HEK293 (cell line): ENCODE results near the gene CFAP47.

Experiments
- CTCF ChIA-PET: fragments of 350-600 bp; formaldehyde crosslinking; extraction: SDS; loops from one replicate; lab custom pipeline; 2021; ENCODE audit warnings: antibody characterized with exemption; lab: Yijun Ruan, JAX
- POLR2A ChIA-PET: fragments of 300-600 bp; formaldehyde crosslinking; extraction: SDS; loops from one replicate; lab custom pipeline; 2020; ENCODE audit warnings: antibody characterized with exemption, inconsistent platforms; lab: Yijun Ruan, JAX
- H3K27ac ChIP-seq: fragments of 200-500 bp; sonication (Bioruptor generic); 2 replicates; pipeline ENCODE4 v1.5.1; 2014; ENCODE audit warnings: low read depth, low read length, control low read depth, inconsistent platforms; ENCODE audit errors: extremely low read depth
- H3K36me3 ChIP-seq, 2 experiments: fragments of 200-500 bp in 1 of 2; sonication (Bioruptor generic) in 1 of 2; 1 replicate in 1 of 2; 2 replicates in 1 of 2; pipeline ENCODE4 v1.5.1; 2014 to 2017; ENCODE audit warnings: inconsistent platforms in 2 of 2, low read length in 2 of 2; ENCODE audit not compliant: control insufficient read depth in 2 of 2, insufficient read depth in 1 of 2
- H3K4me1 ChIP-seq: fragments of 200-500 bp; sonication (Bioruptor generic); 2 replicates; pipeline ENCODE4 v1.5.1; 2014; ENCODE audit warnings: mild to moderate bottlenecking, low read length, inconsistent platforms; ENCODE audit not compliant: control insufficient read depth, insufficient read depth
- H3K4me3 ChIP-seq: 2 replicates; pipeline ENCODE4 v1.5.1; 2011; ENCODE audit warnings: low read depth, mild to moderate bottlenecking, control low read depth, low read length, moderate library complexity
- H3K9me3 ChIP-seq: fragments of 200-500 bp; sonication (Bioruptor generic); 2 replicates; pipeline ENCODE4 v1.5.1; 2014; ENCODE audit warnings: low read depth, low read length, inconsistent platforms; ENCODE audit not compliant: control insufficient read depth, insufficient read depth
- BCL11A ChIP-seq: fragments of 450-650 bp; formaldehyde crosslinking; IDR thresholded peaks from 2 replicates; pipeline ENCODE4 v1.5.1; 2016; ENCODE audit warnings: low read depth, missing biosample characterization, missing genetic modification characterization
- PRDM1 ChIP-seq: fragments of 450-650 bp; formaldehyde crosslinking; IDR thresholded peaks from 2 replicates; pipeline ENCODE4; 2016; ENCODE audit warnings: missing biosample characterization, missing genetic modification characterization
- ZBTB44 ChIP-seq: fragments of 450-650 bp; IDR thresholded peaks from 2 replicates; pipeline ENCODE4 v1.5.1; 2018; ENCODE audit warnings: missing biosample characterization, mild to moderate bottlenecking, missing genetic modification characterization
- ZBTB6 ChIP-seq: fragments of 450-650 bp; formaldehyde crosslinking; IDR thresholded peaks from 2 replicates; pipeline ENCODE4 v1.5.1; 2017; ENCODE audit warnings: missing biosample characterization, missing genetic modification characterization
- ZFP3 ChIP-seq: fragments of 450-650 bp; formaldehyde crosslinking; IDR thresholded peaks from 2 replicates; pipeline ENCODE4 v1.5.1; 2016; ENCODE audit warnings: low read depth, missing biosample characterization, missing genetic modification characterization
- ZNF138 ChIP-seq: fragments of 450-650 bp; formaldehyde crosslinking; IDR thresholded peaks from 2 replicates; pipeline ENCODE4 v1.5.1; 2016; ENCODE audit warnings: missing biosample characterization, missing genetic modification characterization, borderline replicate concordance
- ZNF146 ChIP-seq: fragments of 450-650 bp; formaldehyde crosslinking; IDR thresholded peaks from 2 replicates; pipeline ENCODE4 v1.5.1; 2016; ENCODE audit warnings: missing biosample characterization, missing genetic modification characterization
- ZNF2 ChIP-seq: fragments of 450-650 bp; formaldehyde crosslinking; IDR thresholded peaks from 2 replicates; pipeline ENCODE4 v1.5.1; 2016; ENCODE audit warnings: missing biosample characterization, missing genetic modification characterization
- ZNF248 ChIP-seq: fragments of 450-650 bp; formaldehyde crosslinking; IDR thresholded peaks from 2 replicates; pipeline ENCODE4 v1.5.1; 2017; ENCODE audit warnings: missing biosample characterization, missing genetic modification characterization
- ZNF404 ChIP-seq: fragments of 450-650 bp; formaldehyde crosslinking; IDR thresholded peaks from 2 replicates; pipeline ENCODE4 v1.5.1; 2017; ENCODE audit warnings: missing biosample characterization, missing genetic modification characterization
- ZNF473 ChIP-seq: fragments of 450-650 bp; formaldehyde crosslinking; IDR thresholded peaks from 2 replicates; pipeline ENCODE4 v1.5.1; 2017; ENCODE audit warnings: missing biosample characterization, missing genetic modification characterization
- ZNF571 ChIP-seq: fragments of 450-650 bp; formaldehyde crosslinking; IDR thresholded peaks from 2 replicates; pipeline ENCODE4 v1.5.0; 2017; ENCODE audit warnings: missing biosample characterization, missing genetic modification characterization
- ZNF596 ChIP-seq: fragments of 450-650 bp; IDR thresholded peaks from 2 replicates; pipeline ENCODE4 v1.5.0; 2018; ENCODE audit warnings: missing biosample characterization, mild to moderate bottlenecking, missing genetic modification characterization, moderate library complexity
- ZNF626 ChIP-seq: fragments of 450-650 bp; sonication (Bioruptor Pico); formaldehyde crosslinking; IDR thresholded peaks from 2 replicates; pipeline ENCODE4 v1.5.1; 2018; ENCODE audit warnings: missing biosample characterization, missing genetic modification characterization, inconsistent platforms
- ZNF654 ChIP-seq: fragments of 450-650 bp; formaldehyde crosslinking; IDR thresholded peaks from 2 replicates; pipeline ENCODE4 v1.5.1; 2016; ENCODE audit warnings: low read depth, missing biosample characterization, missing genetic modification characterization
- ZNF747 ChIP-seq: fragments of 450-650 bp; formaldehyde crosslinking; IDR thresholded peaks from 2 replicates; pipeline ENCODE4 v1.5.1; 2016; ENCODE audit warnings: missing biosample characterization, missing genetic modification characterization
- TF ChIP-seq, protein P1 (sequence below): fragments of 450-650 bp; formaldehyde crosslinking; IDR thresholded peaks from 2 replicates; pipeline ENCODE4 v1.5.1; 2016; ENCODE audit warnings: missing biosample characterization, missing genetic modification characterization, borderline replicate concordance
- TF ChIP-seq, protein P2 (sequence below): fragments of 450-650 bp; formaldehyde crosslinking; IDR thresholded peaks from 2 replicates; pipeline ENCODE4 v1.5.1; 2016; ENCODE audit warnings: missing biosample characterization, missing genetic modification characterization, borderline replicate concordance
- TF ChIP-seq, protein P3 (sequence below): fragments of 450-650 bp; formaldehyde crosslinking; IDR thresholded peaks from 2 replicates; pipeline ENCODE4 v1.5.1; 2016; ENCODE audit warnings: missing biosample characterization, missing genetic modification characterization
- TF ChIP-seq, protein P4 (sequence below): fragments of 450-650 bp; formaldehyde crosslinking; IDR thresholded peaks from 2 replicates; pipeline ENCODE4 v1.5.1; 2016; ENCODE audit warnings: missing biosample characterization, missing genetic modification characterization
- TF ChIP-seq, protein P5 (sequence below): fragments of 450-650 bp; IDR thresholded peaks from 2 replicates; pipeline ENCODE4 v1.5.1; 2018; ENCODE audit warnings: missing biosample characterization, missing genetic modification characterization

The CFAP47 gene

DNA sequence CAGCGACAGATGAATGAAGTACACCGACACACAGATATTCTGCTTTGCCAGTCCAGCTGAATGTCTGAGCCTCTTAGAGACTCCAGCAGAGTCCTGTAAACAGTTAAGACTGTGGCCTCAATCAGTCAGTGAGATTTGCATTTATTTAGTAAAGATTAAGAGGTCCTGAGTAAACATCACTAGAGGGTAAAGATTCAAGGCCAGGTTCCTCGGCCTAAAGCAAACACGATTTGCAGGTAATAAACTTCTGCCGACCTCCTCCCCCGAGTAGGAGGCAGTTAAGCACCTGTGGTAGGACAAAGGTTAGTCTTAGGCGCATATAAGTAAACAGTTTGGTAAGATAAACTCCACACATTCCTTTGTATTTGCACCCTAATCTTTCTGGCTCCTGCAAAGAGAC is 99.6 kb downstream of the CFAP47 start (continued):
- TF ChIP-seq, protein P1, sequence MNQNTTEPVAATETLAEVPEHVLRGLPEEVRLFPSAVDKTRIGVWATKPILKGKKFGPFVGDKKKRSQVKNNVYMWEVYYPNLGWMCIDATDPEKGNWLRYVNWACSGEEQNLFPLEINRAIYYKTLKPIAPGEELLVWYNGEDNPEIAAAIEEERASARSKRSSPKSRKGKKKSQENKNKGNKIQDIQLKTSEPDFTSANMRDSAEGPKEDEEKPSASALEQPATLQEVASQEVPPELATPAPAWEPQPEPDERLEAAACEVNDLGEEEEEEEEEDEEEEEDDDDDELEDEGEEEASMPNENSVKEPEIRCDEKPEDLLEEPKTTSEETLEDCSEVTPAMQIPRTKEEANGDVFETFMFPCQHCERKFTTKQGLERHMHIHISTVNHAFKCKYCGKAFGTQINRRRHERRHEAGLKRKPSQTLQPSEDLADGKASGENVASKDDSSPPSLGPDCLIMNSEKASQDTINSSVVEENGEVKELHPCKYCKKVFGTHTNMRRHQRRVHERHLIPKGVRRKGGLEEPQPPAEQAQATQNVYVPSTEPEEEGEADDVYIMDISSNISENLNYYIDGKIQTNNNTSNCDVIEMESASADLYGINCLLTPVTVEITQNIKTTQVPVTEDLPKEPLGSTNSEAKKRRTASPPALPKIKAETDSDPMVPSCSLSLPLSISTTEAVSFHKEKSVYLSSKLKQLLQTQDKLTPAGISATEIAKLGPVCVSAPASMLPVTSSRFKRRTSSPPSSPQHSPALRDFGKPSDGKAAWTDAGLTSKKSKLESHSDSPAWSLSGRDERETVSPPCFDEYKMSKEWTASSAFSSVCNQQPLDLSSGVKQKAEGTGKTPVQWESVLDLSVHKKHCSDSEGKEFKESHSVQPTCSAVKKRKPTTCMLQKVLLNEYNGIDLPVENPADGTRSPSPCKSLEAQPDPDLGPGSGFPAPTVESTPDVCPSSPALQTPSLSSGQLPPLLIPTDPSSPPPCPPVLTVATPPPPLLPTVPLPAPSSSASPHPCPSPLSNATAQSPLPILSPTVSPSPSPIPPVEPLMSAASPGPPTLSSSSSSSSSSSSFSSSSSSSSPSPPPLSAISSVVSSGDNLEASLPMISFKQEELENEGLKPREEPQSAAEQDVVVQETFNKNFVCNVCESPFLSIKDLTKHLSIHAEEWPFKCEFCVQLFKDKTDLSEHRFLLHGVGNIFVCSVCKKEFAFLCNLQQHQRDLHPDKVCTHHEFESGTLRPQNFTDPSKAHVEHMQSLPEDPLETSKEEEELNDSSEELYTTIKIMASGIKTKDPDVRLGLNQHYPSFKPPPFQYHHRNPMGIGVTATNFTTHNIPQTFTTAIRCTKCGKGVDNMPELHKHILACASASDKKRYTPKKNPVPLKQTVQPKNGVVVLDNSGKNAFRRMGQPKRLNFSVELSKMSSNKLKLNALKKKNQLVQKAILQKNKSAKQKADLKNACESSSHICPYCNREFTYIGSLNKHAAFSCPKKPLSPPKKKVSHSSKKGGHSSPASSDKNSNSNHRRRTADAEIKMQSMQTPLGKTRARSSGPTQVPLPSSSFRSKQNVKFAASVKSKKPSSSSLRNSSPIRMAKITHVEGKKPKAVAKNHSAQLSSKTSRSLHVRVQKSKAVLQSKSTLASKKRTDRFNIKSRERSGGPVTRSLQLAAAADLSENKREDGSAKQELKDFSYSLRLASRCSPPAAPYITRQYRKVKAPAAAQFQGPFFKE, result no peak
- TF ChIP-seq ZBTB44 (tag by site-specific recombination) (no peak), ZNF747 (no peak), ZNF404 (no peak), ZNF248 (tag by site-specific recombination) (no peak), ZBTB6 (no peak), ZNF473 (tag by site-specific recombination) (no peak), ZNF626 (tag by site-specific recombination) (no peak), ZNF654 (tag by site-specific recombination) (no peak), ZNF571 (tag by site-specific recombination) (no peak)
- TF ChIP-seq, protein P2, sequence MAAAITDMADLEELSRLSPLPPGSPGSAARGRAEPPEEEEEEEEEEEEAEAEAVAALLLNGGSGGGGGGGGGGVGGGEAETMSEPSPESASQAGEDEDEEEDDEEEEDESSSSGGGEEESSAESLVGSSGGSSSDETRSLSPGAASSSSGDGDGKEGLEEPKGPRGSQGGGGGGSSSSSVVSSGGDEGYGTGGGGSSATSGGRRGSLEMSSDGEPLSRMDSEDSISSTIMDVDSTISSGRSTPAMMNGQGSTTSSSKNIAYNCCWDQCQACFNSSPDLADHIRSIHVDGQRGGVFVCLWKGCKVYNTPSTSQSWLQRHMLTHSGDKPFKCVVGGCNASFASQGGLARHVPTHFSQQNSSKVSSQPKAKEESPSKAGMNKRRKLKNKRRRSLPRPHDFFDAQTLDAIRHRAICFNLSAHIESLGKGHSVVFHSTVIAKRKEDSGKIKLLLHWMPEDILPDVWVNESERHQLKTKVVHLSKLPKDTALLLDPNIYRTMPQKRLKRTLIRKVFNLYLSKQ (tag by site-specific recombination), result no peak
- TF ChIP-seq, protein P3, sequence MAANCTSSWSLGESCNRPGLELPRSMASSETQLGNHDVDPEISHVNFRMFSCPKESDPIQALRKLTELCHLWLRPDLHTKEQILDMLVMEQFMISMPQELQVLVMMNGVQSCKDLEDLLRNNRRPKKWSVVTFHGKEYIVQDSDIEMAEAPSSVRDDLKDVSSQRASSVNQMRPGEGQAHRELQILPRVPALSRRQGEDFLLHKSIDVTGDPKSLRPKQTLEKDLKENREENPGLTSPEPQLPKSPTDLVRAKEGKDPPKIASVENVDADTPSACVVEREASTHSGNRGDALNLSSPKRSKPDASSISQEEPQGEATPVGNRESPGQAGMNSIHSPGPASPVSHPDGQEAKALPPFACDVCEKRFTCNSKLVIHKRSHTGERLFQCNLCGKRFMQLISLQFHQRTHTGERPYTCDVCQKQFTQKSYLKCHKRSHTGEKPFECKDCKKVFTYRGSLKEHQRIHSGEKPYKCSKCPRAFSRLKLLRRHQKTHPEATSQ (tag by site-specific recombination), result no peak

- POLR2A ChIA-PET, result no interaction called here
- no peaks in the 10 kb centered on the region for H3K4me1 ChIP-seq
- CTCF ChIA-PET, result no interaction called here
- H3K36me3 ChIP-seq, result no peaks in the 10 kb centered on the region
- H3K27ac ChIP-seq, result no peak overlapping the region
- H3K4me3 ChIP-seq, result no peak overlapping the region
- H3K9me3 ChIP-seq, result no peaks in the 10 kb centered on the region
- TF ChIP-seq ZNF146 (tag by site-specific recombination), result no peak
- TF ChIP-seq ZNF596 (tag by site-specific recombination), result no peak
- TF ChIP-seq, protein P3 (tag by site-specific recombination), result no peak
- TF ChIP-seq ZFP3, result no peak
- TF ChIP-seq BCL11A (tag by site-specific recombination), result no peak
- TF ChIP-seq PRDM1 (tag by site-specific recombination), result no peak
- TF ChIP-seq, protein P4, sequence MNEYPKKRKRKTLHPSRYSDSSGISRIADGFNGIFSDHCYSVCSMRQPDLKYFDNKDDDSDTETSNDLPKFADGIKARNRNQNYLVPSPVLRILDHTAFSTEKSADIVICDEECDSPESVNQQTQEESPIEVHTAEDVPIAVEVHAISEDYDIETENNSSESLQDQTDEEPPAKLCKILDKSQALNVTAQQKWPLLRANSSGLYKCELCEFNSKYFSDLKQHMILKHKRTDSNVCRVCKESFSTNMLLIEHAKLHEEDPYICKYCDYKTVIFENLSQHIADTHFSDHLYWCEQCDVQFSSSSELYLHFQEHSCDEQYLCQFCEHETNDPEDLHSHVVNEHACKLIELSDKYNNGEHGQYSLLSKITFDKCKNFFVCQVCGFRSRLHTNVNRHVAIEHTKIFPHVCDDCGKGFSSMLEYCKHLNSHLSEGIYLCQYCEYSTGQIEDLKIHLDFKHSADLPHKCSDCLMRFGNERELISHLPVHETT, result no peak
- TF ChIP-seq ZNF2, result no peak
- no peak for TF ChIP-seq ZNF138
- TF ChIP-seq, protein P5, sequence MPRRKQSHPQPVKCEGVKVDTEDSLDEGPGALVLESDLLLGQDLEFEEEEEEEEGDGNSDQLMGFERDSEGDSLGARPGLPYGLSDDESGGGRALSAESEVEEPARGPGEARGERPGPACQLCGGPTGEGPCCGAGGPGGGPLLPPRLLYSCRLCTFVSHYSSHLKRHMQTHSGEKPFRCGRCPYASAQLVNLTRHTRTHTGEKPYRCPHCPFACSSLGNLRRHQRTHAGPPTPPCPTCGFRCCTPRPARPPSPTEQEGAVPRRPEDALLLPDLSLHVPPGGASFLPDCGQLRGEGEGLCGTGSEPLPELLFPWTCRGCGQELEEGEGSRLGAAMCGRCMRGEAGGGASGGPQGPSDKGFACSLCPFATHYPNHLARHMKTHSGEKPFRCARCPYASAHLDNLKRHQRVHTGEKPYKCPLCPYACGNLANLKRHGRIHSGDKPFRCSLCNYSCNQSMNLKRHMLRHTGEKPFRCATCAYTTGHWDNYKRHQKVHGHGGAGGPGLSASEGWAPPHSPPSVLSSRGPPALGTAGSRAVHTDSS (tag by site-specific recombination), result no peak
Observed at GRCh38 chrX:36035550-36035949, 116.0 kb downstream of the CFAP47 start.
